Endothelial cell of umbilical vein (primary cell): ENCODE measurements around the gene PALM. TPM values are rescaled to one million over a fixed set of nuclear protein-coding genes. Genes with fewer than 3 reads are reported as not detected.
A peak's percentile ranks its signal among the peaks of the same experiment; 100 is the strongest.

Source experiments
- Bru-seq: library from RNA; stranded (reverse); fragments of 400-500 nt; gene quantifications from one replicate; lab custom pipeline; 2021; lab: Mats Ljungman, UMichigan
- BruChase-seq, 2 experiments: library from RNA; stranded (reverse); fragments of 400-500 nt; gene quantifications; one replicate each; lab custom pipeline; 2021; lab: Mats Ljungman, UMichigan
- BruUV-seq: library from RNA; stranded (reverse); fragments of 400-500 nt; replicated peaks from 2 replicates; lab custom pipeline; 2021; lab: Mats Ljungman, UMichigan
- CTCF ChIA-PET: fragments of 300-600, 350-600 bp; sonication (Branson Sonifier 250); formaldehyde crosslinking; loops from one replicate; lab custom pipeline; 2021; ENCODE audit warnings: antibody characterized with exemption, inconsistent platforms; lab: Charles Lee
- POLR2A ChIA-PET: fragments of 300-600, 350-600 bp; sonication (Branson Sonifier 250); formaldehyde crosslinking; loops from one replicate; lab custom pipeline; 2021; ENCODE audit warnings: antibody characterized with exemption, inconsistent platforms; lab: Charles Lee
- DNase-seq: peaks from one replicate; pipeline ENCODE4 v3.0.0-alpha.2; 2011; ENCODE audit warnings: low read depth, low spot score
- FAIRE-seq: peaks from 2 replicates; lab custom pipeline; 2011; peaks lifted over from hg19 to GRCh38; lab: Jason Lieb, UNC
- H2AFZ ChIP-seq: 2 replicates; pipeline ENCODE4 v1.6.0; 2012; ENCODE audit warnings: low read depth, low read length, control low read depth, inconsistent platforms
- H3K27ac ChIP-seq: 2 replicates; pipeline ENCODE4 v1.5.1; 2011; ENCODE audit warnings: low read depth, mild to moderate bottlenecking, control low read depth, low read length, moderate library complexity; ENCODE audit not compliant: insufficient read depth
- H3K27me3 ChIP-seq, 2 experiments: 2 replicates each; pipeline versions ENCODE4 v1.6.0 to v1.6.1; 2011; ENCODE audit warnings: low read length in 2 of 2, mixed read lengths in 1 of 2; ENCODE audit not compliant: control insufficient read depth in 2 of 2, insufficient read depth in 2 of 2
- H3K36me3 ChIP-seq, 2 experiments: 2 replicates in 1 of 2; 3 replicates in 1 of 2; pipeline ENCODE4 v1.5.1; 2011; ENCODE audit warnings: low read length in 2 of 2, mild to moderate bottlenecking in 1 of 2, moderate library complexity in 1 of 2; ENCODE audit not compliant: control insufficient read depth in 2 of 2, insufficient read depth in 2 of 2; ENCODE audit errors: extremely low read depth in 1 of 2
- H3K4me1 ChIP-seq: 3 replicates; pipeline ENCODE4 v1.5.1; 2011; ENCODE audit warnings: mild to moderate bottlenecking, low read length; ENCODE audit not compliant: control insufficient read depth, insufficient read depth; ENCODE audit errors: extremely low read depth
- H3K4me2 ChIP-seq: 2 replicates; pipeline ENCODE4 v1.6.1; 2011; ENCODE audit warnings: low read length, control low read depth, mixed read lengths; ENCODE audit not compliant: insufficient read depth
- H3K4me3 ChIP-seq, 3 experiments: fragments of 200-600 bp in 1 of 3; sonication (generic), shearing (Covaris generic) in 1 of 3; replicated peaks in 1 of 3; 2 replicates each; pipeline ENCODE4 v1.5.1; 2011 to 2016; ENCODE audit warnings: control low read depth in 3 of 3, low read length in 3 of 3, mild to moderate bottlenecking in 2 of 3, inconsistent platforms in 1 of 3, low read depth in 1 of 3, moderate library complexity in 1 of 3; ENCODE audit not compliant: insufficient read depth in 1 of 3
- H3K79me2 ChIP-seq: 2 replicates; pipeline ENCODE4 v1.6.0; 2012; ENCODE audit warnings: low read length, inconsistent platforms; ENCODE audit not compliant: control insufficient read depth, insufficient read depth
- H3K9ac ChIP-seq: replicated peaks from 2 replicates; pipeline ENCODE3; 2011; ENCODE audit warnings: low read length, control low read depth; ENCODE audit not compliant: insufficient read depth; ENCODE audit errors: extremely low read depth
- H3K9me1 ChIP-seq: replicated peaks from 3 replicates; pipeline ENCODE4 v1.6.0; 2011; ENCODE audit warnings: mild to moderate bottlenecking, low read length; ENCODE audit not compliant: control insufficient read depth, insufficient read depth; ENCODE audit errors: extremely low read depth
- H3K9me3 ChIP-seq: replicated peaks from 2 replicates; pipeline ENCODE4 v1.5.1; 2012; ENCODE audit warnings: low read length, inconsistent platforms; ENCODE audit not compliant: control insufficient read depth, insufficient read depth
- H4K20me1 ChIP-seq: replicated peaks from 2 replicates; pipeline ENCODE3; 2011; ENCODE audit warnings: mild to moderate bottlenecking, low read length; ENCODE audit not compliant: control insufficient read depth, insufficient read depth; ENCODE audit errors: extremely low read depth
- CTCF ChIP-seq, 2 donors: IDR thresholded peaks; 1 replicate in 1 of 2; 2 replicates in 1 of 2; pipeline ENCODE4 v1.5.1; 2011; ENCODE audit warnings: low read length in 2 of 2, mild to moderate bottlenecking in 2 of 2, moderate library complexity in 2 of 2, control low read depth in 1 of 2, inconsistent platforms in 1 of 2, low read depth in 1 of 2; ENCODE audit not compliant: insufficient read depth in 1 of 2; ENCODE audit errors: extremely low read depth in 1 of 2
- EZH2 ChIP-seq: IDR thresholded peaks from 2 replicates; pipeline ENCODE4 v1.6.1; 2012; ENCODE audit warnings: borderline replicate concordance, low read depth, mild to moderate bottlenecking, moderate library complexity, low read length, inconsistent platforms; ENCODE audit not compliant: severe bottlenecking
- FOS ChIP-seq: IDR thresholded peaks from 2 replicates; pipeline ENCODE4 v1.6.1; 2011; ENCODE audit warnings: mild to moderate bottlenecking, low read length, moderate library complexity, borderline replicate concordance; ENCODE audit not compliant: insufficient read depth
- GATA2 ChIP-seq: IDR thresholded peaks from 2 replicates; pipeline ENCODE4 v1.7.0; 2011; ENCODE audit warnings: low read depth, mild to moderate bottlenecking, moderate library complexity, mixed read lengths, low read length; ENCODE audit not compliant: insufficient read length, insufficient read depth
- JUN ChIP-seq: IDR thresholded peaks from 2 replicates; pipeline ENCODE4 v1.6.1; 2011; ENCODE audit warnings: borderline replicate concordance, low read depth; ENCODE audit not compliant: insufficient read length, insufficient read depth
- MYC ChIP-seq: IDR thresholded peaks from one replicate; pipeline ENCODE4 v1.6.1; 2011; ENCODE audit warnings: mild to moderate bottlenecking, low read depth, low read length
- POLR2A ChIP-seq: IDR thresholded peaks from 2 replicates; pipeline ENCODE4 v1.6.1; 2012; ENCODE audit warnings: low read depth, mild to moderate bottlenecking, control low read depth, low read length
- POLR2AphosphoS5 ChIP-seq: IDR thresholded peaks from 2 replicates; pipeline ENCODE4 v1.6.1; 2012; ENCODE audit warnings: low read depth, mild to moderate bottlenecking, control low read depth, low read length, moderate library complexity; ENCODE audit not compliant: insufficient read depth
- dilution Hi-C: fragments of 300-500 bp; cut with MboI; formaldehyde crosslinking; loops from one replicate; pipeline ENCODE4 v1.15.0; 2019; ENCODE audit warnings: low sequenced_read_pairs; ENCODE audit not compliant: extremely low pct_ligation_motif_present
- intact Hi-C: fragments of 100-400 bp; cut with micrococcal nuclease; formaldehyde crosslinking; loops from one replicate; pipeline ENCODE4 v1.10.0; 2022
- long read RNA-seq: library from polyadenylated mRNA; stranded (forward); transcript quantifications from one replicate; pipeline ENCODE4 v2.0.0, GENCODE V29; 2021
- polyA minus RNA-seq, 3 experiments: library from RNA; depleted of rRNA, polyadenylated mRNA; stranded (reverse); fragments of >200 nt; gene quantifications; 1 replicate in 1 of 3; 2 replicates in 2 of 3; pipeline ENCODE4 v1.2.3, GENCODE V29; 2011
- polyA plus RNA-seq, 4 experiments: library from polyadenylated mRNA; depleted of rRNA in 3 of 4; stranded (reverse) in 3 of 4; unstranded in 1 of 4; fragments of >200 nt; gene quantifications; 2 replicates each; pipeline versions ENCODE4 v1.2.1 to v1.2.3, GENCODE V29; 2011 to 2012; ENCODE audit warnings: missing spikeins in 1 of 4
- total RNA-seq: library from RNA; stranded (reverse); gene quantifications from 2 replicates; pipeline ENCODE4 v1.2.3, GENCODE V29; 2021
- TF ChIP-seq, protein P1 (sequence below): IDR thresholded peaks from 2 replicates; pipeline ENCODE4 v1.6.1; 2011; ENCODE audit not compliant: insufficient read depth, insufficient read length

Gene PALM, protein sequence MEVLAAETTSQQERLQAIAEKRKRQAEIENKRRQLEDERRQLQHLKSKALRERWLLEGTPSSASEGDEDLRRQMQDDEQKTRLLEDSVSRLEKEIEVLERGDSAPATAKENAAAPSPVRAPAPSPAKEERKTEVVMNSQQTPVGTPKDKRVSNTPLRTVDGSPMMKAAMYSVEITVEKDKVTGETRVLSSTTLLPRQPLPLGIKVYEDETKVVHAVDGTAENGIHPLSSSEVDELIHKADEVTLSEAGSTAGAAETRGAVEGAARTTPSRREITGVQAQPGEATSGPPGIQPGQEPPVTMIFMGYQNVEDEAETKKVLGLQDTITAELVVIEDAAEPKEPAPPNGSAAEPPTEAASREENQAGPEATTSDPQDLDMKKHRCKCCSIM
- 24.2 and 31.8 TPM in 2 replicates for total RNA-seq
- polyA plus RNA-seq, result 3.9 and 5.7 TPM in 2 replicates
- polyA plus RNA-seq (2011; cell fraction: cytosol; rRNA removed), result 1.7 and 3.4 TPM in 2 replicates
- polyA plus RNA-seq (2011; cell fraction: nucleus; rRNA removed), result 3.1 and 3.2 TPM in 2 replicates
- 2.2 and 6.7 TPM in 2 replicates for polyA plus RNA-seq (2012)
- polyA minus RNA-seq, result 2.2 and 2.5 TPM in 2 replicates
- 2.5 TPM for polyA minus RNA-seq (2011; cell fraction: cytosol; rRNA and poly(A)+ RNA removed)
- polyA minus RNA-seq (2011; cell fraction: nucleus; rRNA and poly(A)+ RNA removed), result 0.72 and 2.0 TPM in 2 replicates
- percentile 32 among the genes with signal in this experiment for Bru-seq, nascent RNA
- percentile 47 among the genes with signal in this experiment for BruChase-seq, experiment 1, labeled RNA remaining after a 6-hour chase
- BruChase-seq, experiment 2, labeled RNA remaining after a 2-hour chase, result percentile 43 among the genes with signal in this experiment
- long read RNA-seq, partial matches to known transcripts, result 2 of 7 reads
- long read RNA-seq, other reads (novel, unspliced or antisense), result 4 of 7 reads

DNA sequence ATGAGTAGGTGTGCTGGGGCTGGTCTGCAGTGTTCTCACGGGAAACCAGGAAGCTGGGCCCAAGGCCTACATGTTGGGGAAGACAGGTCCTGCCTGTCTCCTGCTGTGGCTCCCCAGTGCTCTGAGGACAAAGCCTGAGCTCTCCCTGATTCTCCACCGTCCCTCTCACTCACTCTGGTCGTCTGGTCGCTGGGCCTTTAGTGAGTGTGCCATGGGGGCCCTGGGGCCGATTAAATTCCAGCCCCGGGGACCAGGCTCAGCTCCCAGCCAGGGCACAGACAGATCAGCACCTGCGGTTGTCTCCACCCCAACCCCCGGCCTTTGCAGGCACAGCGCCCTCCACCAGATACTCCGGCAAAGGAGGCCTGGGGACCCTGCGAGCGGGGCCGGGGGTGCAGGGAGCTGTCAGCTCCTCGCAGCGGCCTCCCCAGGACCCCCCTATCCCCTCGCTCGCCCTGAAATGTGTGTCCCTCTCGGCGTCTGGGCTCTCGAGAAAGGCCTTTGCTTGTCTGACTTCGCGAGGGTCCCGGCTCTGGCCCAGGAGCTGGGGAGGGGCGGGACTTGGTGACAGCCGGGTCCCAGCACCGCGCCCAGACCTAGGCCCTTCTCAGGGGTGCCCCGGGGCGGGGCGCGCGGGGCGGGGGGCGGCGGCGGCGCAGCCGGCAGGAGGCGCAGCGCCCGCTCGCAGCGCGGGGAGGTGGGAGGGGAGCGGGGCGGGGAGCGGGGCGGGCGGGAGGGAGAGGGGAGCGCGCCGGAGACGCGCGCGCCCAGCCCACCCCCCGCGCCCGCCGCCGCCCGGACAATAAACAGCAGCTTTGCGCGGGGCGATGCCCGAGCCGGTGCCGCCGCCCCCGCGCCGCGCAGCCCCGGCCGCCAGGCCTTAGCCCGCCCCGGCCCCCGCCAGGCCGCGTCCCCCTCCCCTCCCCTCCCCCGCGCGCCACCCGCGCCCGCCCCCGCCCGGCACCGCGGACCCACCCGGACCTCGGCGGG lies at the start of gene PALM:
Gene PALM (plus strand): TSS at position 782 of the 990 bp plus-strand sequence. CDS start 212 bp downstream, outside the sequence.
- no TSS peak for BruUV-seq
- no peak for DNase-seq
- Histone ChIP-seq H3K4me1 (peaks cover 3% of the 10 kb centered on the region), H3K27ac (no peak within 1 kb of the TSS), H3K4me3 (peak within 1 kb of the TSS; percentile 25 to 43 (median 36)), H3K27me3 (peaks cover 0 to 3% of the 10 kb centered on the region in 2 experiments), H3K4me2 (peak within 1 kb of the TSS; percentile 55), H3K79me2 (no peaks in the 10 kb centered on the region), H3K9me1 (no peaks in the 10 kb centered on the region), H2AFZ (peak within 1 kb of the TSS; percentile 18), H3K36me3 (no peaks in the 10 kb centered on the region), H3K9ac (no peak within 1 kb of the TSS), H3K9me3 (no peaks in the 10 kb centered on the region), H4K20me1 (no peaks in the 10 kb centered on the region)
- ChIA-PET CTCF (interaction anchor here (0.9 to 2.3 kb wide), 5 partner anchors 15 to 33 kb away, joined by 3 to 18 read pairs (median 3); no protein-coding TSS in a partner anchor), POLR2A (no interaction called here)
- TF ChIP-seq POLR2AphosphoS5 (no peak), GATA2 (no peak), POLR2A (no peak), EZH2 (no peak), FOS (no peak), MYC (no peak), CTCF (IDR thresholded peaks at IDR 0.05; ENCODE audit: extremely low read depth in 1 of 2, insufficient read depth in 1 of 2, low read depth in 1 of 2, low read length in 2 of 2) (no peak), JUN (no peak)
- TF ChIP-seq, protein P1, sequence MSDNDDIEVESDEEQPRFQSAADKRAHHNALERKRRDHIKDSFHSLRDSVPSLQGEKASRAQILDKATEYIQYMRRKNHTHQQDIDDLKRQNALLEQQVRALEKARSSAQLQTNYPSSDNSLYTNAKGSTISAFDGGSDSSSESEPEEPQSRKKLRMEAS, result no peak
- no peak for FAIRE-seq
- dilution Hi-C loops, result no loop called here
- intact Hi-C loops, result no loop called here
